PC-9 (cell line): ENCODE measurements around the gene ARMC12. TPM values are rescaled to one million over a fixed set of nuclear protein-coding genes. Genes with fewer than 3 reads are reported as not detected.
"Not testable (repeated sequence)": the region's sequence is repeated elsewhere in the genome, so short reads cannot be mapped to it uniquely, and the experiment has no call there.

Source experiments
- BruUV-seq: library from RNA; stranded (reverse); fragments of 400-500 nt; replicated peaks from 2 replicates; lab custom pipeline; 2021; lab: Mats Ljungman, UMichigan
- CTCF ChIA-PET: fragments of 300-600 bp; sonication (Branson Sonifier 250); formaldehyde crosslinking; loops from one replicate; lab custom pipeline; 2022; ENCODE audit warnings: antibody characterized with exemption; lab: Charles Lee
- POLR2A ChIA-PET: fragments of 300-600 bp; sonication (Branson Sonifier 250); formaldehyde crosslinking; loops from one replicate; lab custom pipeline; 2022; ENCODE audit warnings: antibody characterized with exemption; ENCODE audit not compliant: unreplicated experiment; lab: Charles Lee
- DNase-seq, 2 experiments: peaks; one replicate each; pipeline versions ENCODE4 v3.0.0 to v3.0.0-alpha.2; 2015 to 2022; ENCODE audit warnings: mixed read lengths in 1 of 2
- H2AFZ ChIP-seq: fragments of 200-600 bp; sonication (generic); 2 replicates; pipeline ENCODE4 v1.8.1; 2017; ENCODE audit warnings: antibody characterized with exemption
- H3F3A ChIP-seq: fragments of 200-600 bp; sonication (generic); 2 replicates; pipeline ENCODE4 v1.8.1; 2017; ENCODE audit warnings: antibody characterized with exemption, mild to moderate bottlenecking, low read depth; ENCODE audit not compliant: insufficient read depth
- H3K27ac ChIP-seq: fragments of 200-600 bp; sonication (generic); 2 replicates; pipeline ENCODE4 v1.6.1; 2016; ENCODE audit warnings: mixed run types
- H3K27me3 ChIP-seq: fragments of 200-600 bp; sonication (generic); 2 replicates; pipeline ENCODE4 v1.6.1; 2016; ENCODE audit warnings: low read depth, mixed run types; ENCODE audit not compliant: insufficient read depth
- H3K36me3 ChIP-seq: fragments of 200-600 bp; sonication (generic); 2 replicates; pipeline ENCODE4 v1.6.1; 2016; ENCODE audit warnings: low read depth, mixed run types
- H3K4me1 ChIP-seq: fragments of 200-600 bp; sonication (generic); replicated peaks from 2 replicates; pipeline ENCODE4 v1.6.1; 2016; ENCODE audit warnings: mixed run types; ENCODE audit not compliant: insufficient read depth
- H3K4me2 ChIP-seq: fragments of 200-600 bp; sonication (generic); 2 replicates; pipeline ENCODE4 v1.6.1; 2017; ENCODE audit warnings: mixed run types
- H3K4me3 ChIP-seq: fragments of 200-600 bp; sonication (generic); 2 replicates; pipeline ENCODE4 v1.6.1; 2016; ENCODE audit warnings: mixed run types
- H3K79me2 ChIP-seq: fragments of 200-600 bp; sonication (generic); 2 replicates; pipeline ENCODE4 v1.6.1; 2017; ENCODE audit warnings: low read depth, mixed run types
- H3K9me2 ChIP-seq: fragments of 200-600 bp; sonication (generic); 2 replicates; pipeline ENCODE4 v1.8.1; 2017; ENCODE audit warnings: mild to moderate bottlenecking; ENCODE audit not compliant: insufficient read depth
- H3K9me3 ChIP-seq: fragments of 200-600 bp; sonication (generic); 2 replicates; pipeline ENCODE4 v1.8.1; 2016; ENCODE audit warnings: low read depth; ENCODE audit not compliant: insufficient read depth
- H4K20me1 ChIP-seq: fragments of 200-600 bp; sonication (generic); 2 replicates; pipeline ENCODE4 v1.8.1; 2017; ENCODE audit not compliant: insufficient read depth
- CTCF ChIP-seq: fragments of 200-600 bp; sonication (generic); conservative IDR thresholded peaks from 2 replicates; pipeline ENCODE4 v1.6.1; 2017; ENCODE audit warnings: mixed run types, antibody characterized with exemption, mild to moderate bottlenecking, moderate library complexity
- EZH2 ChIP-seq: fragments of 200-600 bp; sonication (generic); IDR thresholded peaks from 2 replicates; pipeline ENCODE4 v1.8.0; 2017; ENCODE audit warnings: antibody characterized with exemption, low read depth
- intact Hi-C: fragments of 100-400 bp; cut with micrococcal nuclease; formaldehyde crosslinking; loops from one replicate; pipeline ENCODE4 v1.10.0; 2022; ENCODE audit not compliant: unreplicated experiment
- total RNA-seq: library from RNA; stranded (reverse); gene quantifications from 2 replicates; pipeline ENCODE4 v1.2.3, GENCODE V29; 2021

ARMC12 gene
- total RNA-seq, 1 experiment from 2014 or later = 0.57 TPM

- TF ChIP-seq EZH2 (no peak), CTCF (no peak)
- DNase-seq = no peak
- ChIA-PET POLR2A (no interaction called here), CTCF (interaction anchor here (0.6 kb wide), 1 partner anchor 45 kb away, joined by 8 read pairs; the partner anchor contains the start of gene ARMC12)
- H3K27ac ChIP-seq = no peak overlapping the region
- no peak overlapping the region for H3K4me3 ChIP-seq
- no TSS peak for BruUV-seq
- H3F3A ChIP-seq = peaks cover 10% of the 10 kb centered on the region; the same call in 1 of the 2 replicates
- H2AFZ ChIP-seq = no peak overlapping the region
- H3K9me3 ChIP-seq = peaks cover 21% of the 10 kb centered on the region
- intact Hi-C loops = no loop called here
- H3K36me3 ChIP-seq = no peaks in the 10 kb centered on the region
- no peaks in the 10 kb centered on the region; the same call in 1 of the 2 replicates for H3K79me2 ChIP-seq
- no peaks in the 10 kb centered on the region for H4K20me1 ChIP-seq
- peaks cover 15% of the 10 kb centered on the region; the same call in 1 of the 2 replicates for H3K4me1 ChIP-seq
- H3K27me3 ChIP-seq = no peaks in the 10 kb centered on the region
- no peaks in the 10 kb centered on the region for H3K9me2 ChIP-seq
- no peak overlapping the region for H3K4me2 ChIP-seq
Observed at GRCh38 chr6:35691027-35691824, 45.6 kb upstream of the ARMC12 start.

GRCh38 chr6:35694462-35694861 is 42.4 kb upstream of the ARMC12 start:
- H3F3A ChIP-seq = peaks cover 2% of the 10 kb centered on the region; the same call in 1 of the 2 replicates
- H3K27ac ChIP-seq = no peak overlapping the region
- ChIA-PET POLR2A (no interaction called here), CTCF (no interaction called here)
- H3K27me3 ChIP-seq = no peaks in the 10 kb centered on the region
- peaks cover 21% of the 10 kb centered on the region for H3K9me3 ChIP-seq
- no peak overlapping the region for H3K4me3 ChIP-seq
- no peak for DNase-seq
- no peaks in the 10 kb centered on the region for H3K36me3 ChIP-seq
- H4K20me1 ChIP-seq = no peaks in the 10 kb centered on the region
- no peaks in the 10 kb centered on the region for H3K9me2 ChIP-seq
- no TSS peak for BruUV-seq
- H3K4me2 ChIP-seq = no peak overlapping the region
- TF ChIP-seq EZH2 (no peak), CTCF (no peak)
- no peaks in the 10 kb centered on the region for H3K79me2 ChIP-seq
- intact Hi-C loops = no loop called here
- no peak overlapping the region for H2AFZ ChIP-seq
- H3K4me1 ChIP-seq = no peaks in the 10 kb centered on the region

GRCh38 chr6:35698430-35698829 is 38.4 kb upstream of the ARMC12 start:
- H3K4me3 ChIP-seq, H4K20me1 ChIP-seq, H2AFZ ChIP-seq, DNase-seq, H3K9me2 ChIP-seq, CTCF ChIA-PET, intact Hi-C loops, H3K4me1 ChIP-seq, H3K27ac ChIP-seq, H3F3A ChIP-seq, H3K36me3 ChIP-seq, H3K79me2 ChIP-seq, BruUV-seq, H3K4me2 ChIP-seq, POLR2A ChIA-PET, H3K27me3 ChIP-seq: not testable (repeated sequence)
- peaks cover 21% of the 10 kb centered on the region for H3K9me3 ChIP-seq
